Endothelial cell of umbilical vein (primary cell): ENCODE results near the gene MEF2C. TPM values are rescaled to one million over a fixed set of nuclear protein-coding genes. Genes with fewer than 3 reads are reported as not detected.
A peak's percentile ranks its signal among the peaks of the same experiment; 100 is the strongest.

Source experiments
- BruUV-seq: library from RNA; stranded (reverse); fragments of 400-500 nt; replicated peaks from 2 replicates; lab custom pipeline; 2021; lab: Mats Ljungman, UMichigan
- CTCF ChIA-PET: fragments of 300-600, 350-600 bp; sonication (Branson Sonifier 250); formaldehyde crosslinking; loops from one replicate; lab custom pipeline; 2021; ENCODE audit warnings: antibody characterized with exemption, inconsistent platforms; lab: Charles Lee
- POLR2A ChIA-PET: fragments of 300-600, 350-600 bp; sonication (Branson Sonifier 250); formaldehyde crosslinking; loops from one replicate; lab custom pipeline; 2021; ENCODE audit warnings: antibody characterized with exemption, inconsistent platforms; lab: Charles Lee
- DNase-seq: peaks from one replicate; pipeline ENCODE4 v3.0.0-alpha.2; 2011; ENCODE audit warnings: low read depth, low spot score
- FAIRE-seq: peaks from 2 replicates; lab custom pipeline; 2011; peaks lifted over from hg19 to GRCh38; lab: Jason Lieb, UNC
- H2AFZ ChIP-seq: 2 replicates; pipeline ENCODE4 v1.6.0; 2012; ENCODE audit warnings: low read depth, low read length, control low read depth, inconsistent platforms
- H3K27ac ChIP-seq: 2 replicates; pipeline ENCODE4 v1.5.1; 2011; ENCODE audit warnings: low read depth, mild to moderate bottlenecking, control low read depth, low read length, moderate library complexity; ENCODE audit not compliant: insufficient read depth
- H3K27me3 ChIP-seq, 2 experiments: 2 replicates each; pipeline versions ENCODE4 v1.6.0 to v1.6.1; 2011; ENCODE audit warnings: low read length in 2 of 2, mixed read lengths in 1 of 2; ENCODE audit not compliant: control insufficient read depth in 2 of 2, insufficient read depth in 2 of 2
- H3K36me3 ChIP-seq, 2 experiments: 2 replicates in 1 of 2; 3 replicates in 1 of 2; pipeline ENCODE4 v1.5.1; 2011; ENCODE audit warnings: low read length in 2 of 2, mild to moderate bottlenecking in 1 of 2, moderate library complexity in 1 of 2; ENCODE audit not compliant: control insufficient read depth in 2 of 2, insufficient read depth in 2 of 2; ENCODE audit errors: extremely low read depth in 1 of 2
- H3K4me1 ChIP-seq: 3 replicates; pipeline ENCODE4 v1.5.1; 2011; ENCODE audit warnings: mild to moderate bottlenecking, low read length; ENCODE audit not compliant: control insufficient read depth, insufficient read depth; ENCODE audit errors: extremely low read depth
- H3K4me2 ChIP-seq: 2 replicates; pipeline ENCODE4 v1.6.1; 2011; ENCODE audit warnings: low read length, control low read depth, mixed read lengths; ENCODE audit not compliant: insufficient read depth
- H3K4me3 ChIP-seq, 3 experiments: fragments of 200-600 bp in 1 of 3; sonication (generic), shearing (Covaris generic) in 1 of 3; replicated peaks in 1 of 3; 2 replicates each; pipeline ENCODE4 v1.5.1; 2011 to 2016; ENCODE audit warnings: control low read depth in 3 of 3, low read length in 3 of 3, mild to moderate bottlenecking in 2 of 3, inconsistent platforms in 1 of 3, low read depth in 1 of 3, moderate library complexity in 1 of 3; ENCODE audit not compliant: insufficient read depth in 1 of 3
- H3K79me2 ChIP-seq: 2 replicates; pipeline ENCODE4 v1.6.0; 2012; ENCODE audit warnings: low read length, inconsistent platforms; ENCODE audit not compliant: control insufficient read depth, insufficient read depth
- H3K9ac ChIP-seq: replicated peaks from 2 replicates; pipeline ENCODE3; 2011; ENCODE audit warnings: low read length, control low read depth; ENCODE audit not compliant: insufficient read depth; ENCODE audit errors: extremely low read depth
- H3K9me1 ChIP-seq: replicated peaks from 3 replicates; pipeline ENCODE4 v1.6.0; 2011; ENCODE audit warnings: mild to moderate bottlenecking, low read length; ENCODE audit not compliant: control insufficient read depth, insufficient read depth; ENCODE audit errors: extremely low read depth
- H3K9me3 ChIP-seq: replicated peaks from 2 replicates; pipeline ENCODE4 v1.5.1; 2012; ENCODE audit warnings: low read length, inconsistent platforms; ENCODE audit not compliant: control insufficient read depth, insufficient read depth
- H4K20me1 ChIP-seq: replicated peaks from 2 replicates; pipeline ENCODE3; 2011; ENCODE audit warnings: mild to moderate bottlenecking, low read length; ENCODE audit not compliant: control insufficient read depth, insufficient read depth; ENCODE audit errors: extremely low read depth
- GATA2 ChIP-seq: IDR thresholded peaks from 2 replicates; pipeline ENCODE4 v1.7.0; 2011; ENCODE audit warnings: low read depth, mild to moderate bottlenecking, moderate library complexity, mixed read lengths, low read length; ENCODE audit not compliant: insufficient read length, insufficient read depth
- JUN ChIP-seq: IDR thresholded peaks from 2 replicates; pipeline ENCODE4 v1.6.1; 2011; ENCODE audit warnings: borderline replicate concordance, low read depth; ENCODE audit not compliant: insufficient read length, insufficient read depth
- MYC ChIP-seq: IDR thresholded peaks from one replicate; pipeline ENCODE4 v1.6.1; 2011; ENCODE audit warnings: mild to moderate bottlenecking, low read depth, low read length
- POLR2AphosphoS5 ChIP-seq: IDR thresholded peaks from 2 replicates; pipeline ENCODE4 v1.6.1; 2012; ENCODE audit warnings: low read depth, mild to moderate bottlenecking, control low read depth, low read length, moderate library complexity; ENCODE audit not compliant: insufficient read depth
- dilution Hi-C: fragments of 300-500 bp; cut with MboI; formaldehyde crosslinking; loops from one replicate; pipeline ENCODE4 v1.15.0; 2019; ENCODE audit warnings: low sequenced_read_pairs; ENCODE audit not compliant: extremely low pct_ligation_motif_present
- intact Hi-C: fragments of 100-400 bp; cut with micrococcal nuclease; formaldehyde crosslinking; loops from one replicate; pipeline ENCODE4 v1.10.0; 2022
- polyA plus RNA-seq, 4 experiments: library from polyadenylated mRNA; depleted of rRNA in 3 of 4; stranded (reverse) in 3 of 4; unstranded in 1 of 4; fragments of >200 nt; gene quantifications; 2 replicates each; pipeline versions ENCODE4 v1.2.1 to v1.2.3, GENCODE V29; 2011 to 2012; ENCODE audit warnings: missing spikeins in 1 of 4
- total RNA-seq: library from RNA; stranded (reverse); gene quantifications from 2 replicates; pipeline ENCODE4 v1.2.3, GENCODE V29; 2021

Gene MEF2C
- total and polyA plus RNA-seq, 2 donors (not counting 3 experiments of a cell fraction or from before 2014, with no cell fraction given) = 21.2 to 67.7 TPM

DNA sequence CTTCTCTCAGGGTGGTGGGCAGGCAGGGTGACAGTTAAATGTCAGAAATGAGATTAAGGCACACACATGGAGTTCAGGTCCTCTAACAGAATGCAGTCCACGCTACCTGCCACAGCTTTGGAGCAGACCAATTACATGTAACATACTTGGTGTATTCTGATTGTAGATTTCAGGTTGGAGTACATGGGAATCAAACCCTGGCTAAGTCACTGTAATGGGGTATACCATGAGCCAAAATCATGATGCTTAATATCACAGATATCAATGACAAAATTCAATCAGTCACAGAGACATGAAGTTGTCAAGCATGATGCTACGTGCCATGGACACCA lies 48.9 kb downstream of the MEF2C start:
- peak overlapping the region; percentile 74 for H3K4me2 ChIP-seq
- dilution Hi-C loops = no loop called here
- no peak overlapping the region for H3K4me3 ChIP-seq
- FAIRE-seq = no peak
- no TSS peak for BruUV-seq
- no peaks in the 10 kb centered on the region for H3K9me1 ChIP-seq
- H3K4me1 ChIP-seq = peaks cover 56% of the 10 kb centered on the region
- H3K27me3 ChIP-seq = no peaks in the 10 kb centered on the region
- no peak for TF ChIP-seq JUN
- no peaks in the 10 kb centered on the region for H3K9me3 ChIP-seq
- peak overlapping the region; percentile 5 for H2AFZ ChIP-seq
- intact Hi-C loops = no loop called here
- H4K20me1 ChIP-seq = no peaks in the 10 kb centered on the region
- H3K79me2 ChIP-seq = peaks cover 4% of the 10 kb centered on the region
- H3K36me3 ChIP-seq = no peaks in the 10 kb centered on the region
- peak overlapping the region; percentile 71 for H3K9ac ChIP-seq
- DNase-seq = no peak
- H3K27ac ChIP-seq = peak overlapping the region; percentile 64
- POLR2A ChIA-PET = no interaction called here
- CTCF ChIA-PET = interaction anchor here (0.7 to 1.5 kb wide), 12 partner anchors 9 to 1553 kb away, joined by 3 to 21 read pairs (median 4); no protein-coding TSS in a partner anchor

DNA sequence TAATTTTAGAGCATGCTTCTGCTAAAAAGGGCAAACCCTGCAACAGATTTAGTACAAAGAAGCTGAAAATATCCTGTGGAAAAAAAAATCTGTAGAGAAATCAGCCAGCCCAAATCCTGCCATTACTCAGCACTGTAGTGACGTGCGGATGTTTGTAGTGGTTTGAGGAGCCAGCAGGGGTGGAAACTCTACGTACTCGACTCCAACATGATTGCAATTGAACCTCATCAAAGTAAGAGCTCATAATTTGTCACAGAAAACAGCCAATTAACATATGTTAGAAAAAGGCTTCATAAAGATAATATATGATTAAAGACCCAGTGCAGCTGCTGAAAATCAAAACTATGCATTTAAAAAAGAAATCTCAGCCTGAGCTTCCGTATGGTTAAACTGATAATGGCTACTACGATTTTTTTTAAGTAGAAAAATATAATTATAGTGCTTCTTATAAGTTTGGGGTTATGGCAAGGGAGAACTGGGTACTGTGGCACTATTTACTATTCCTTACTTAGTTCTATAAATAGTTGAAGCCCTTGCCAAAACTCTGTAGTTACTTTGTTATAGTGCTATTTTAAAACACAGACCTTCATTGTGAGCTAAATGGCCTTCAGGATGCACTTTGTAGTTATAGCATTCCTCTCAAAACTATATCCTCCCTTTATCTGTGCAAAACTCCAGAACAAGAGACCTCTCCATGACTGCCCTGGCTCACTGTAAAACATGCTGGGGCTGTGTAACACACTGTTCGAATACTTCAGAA lies 49.4 kb downstream of the MEF2C start:
- Histone ChIP-seq H3K27me3 (no peaks in the 10 kb centered on the region), H3K9me3 (no peaks in the 10 kb centered on the region), H2AFZ (peak overlapping the region; percentile 5), H3K4me2 (peak overlapping the region; percentile 74), H4K20me1 (no peaks in the 10 kb centered on the region), H3K27ac (peak overlapping the region; percentile 64), H3K4me3 (peak overlapping the region in 1 of 3 experiments; percentile 14), H3K36me3 (no peaks in the 10 kb centered on the region), H3K79me2 (peaks cover 4% of the 10 kb centered on the region), H3K9ac (peak overlapping the region; percentile 71), H3K4me1 (peaks cover 62% of the 10 kb centered on the region), H3K9me1 (no peaks in the 10 kb centered on the region)
- peak; percentile 86 for DNase-seq
- intact Hi-C loops (no loop called here), dilution Hi-C loops (no loop called here)
- ChIA-PET POLR2A (no interaction called here), CTCF (interaction anchor here (0.7 to 1.5 kb wide), 14 partner anchors 9 to 1553 kb away, joined by 3 to 21 read pairs (median 4); no protein-coding TSS in a partner anchor)
- BruUV-seq = TSS peak; percentile 9
- TF ChIP-seq MYC (no peak), GATA2 (no peak), POLR2AphosphoS5 (no peak)
- FAIRE-seq = peak; percentile 64
